SK-N-SH treated with all-trans-retinoic acid at 6 μM for 48 hours (cell line): ENCODE results near the gene ARFGEF3.

Experiments used
- ATAC-seq: fragments of 200-7000 bp; cut with Tn5 transposase; 3 replicates; pipeline ENCODE4 v1.9.1; 2020; ENCODE audit warnings: mild to moderate bottlenecking, moderate library complexity
- BACH2 ChIP-seq: fragments of 250-450 bp; sonication (Bioruptor Pico); IDR thresholded peaks from 2 replicates; pipeline ENCODE4 v1.9.0; 2021; ENCODE audit warnings: mild to moderate bottlenecking, borderline replicate concordance
- CSDC2 ChIP-seq: fragments of 250-450 bp; sonication (Bioruptor Pico); IDR thresholded peaks from 2 replicates; pipeline ENCODE4 v1.5.0; 2020; ENCODE audit warnings: mild to moderate bottlenecking, moderate library complexity
- ESRRG ChIP-seq: fragments of 250-450 bp; sonication (Bioruptor Pico); IDR thresholded peaks from 2 replicates; pipeline ENCODE4 v1.6.1; 2021; ENCODE audit warnings: mild to moderate bottlenecking
- GLIS3 ChIP-seq: fragments of 250-450 bp; sonication (Bioruptor Pico); IDR thresholded peaks from 2 replicates; pipeline ENCODE4 v1.5.0; 2020; ENCODE audit warnings: mild to moderate bottlenecking, moderate library complexity
- ISL1 ChIP-seq: fragments of 250-450 bp; sonication (Bioruptor Pico); IDR thresholded peaks from 2 replicates; pipeline ENCODE4 v2.1.2; 2022; ENCODE audit warnings: mild to moderate bottlenecking, moderate library complexity
- OSR1 ChIP-seq: fragments of 250-450 bp; sonication (Bioruptor Pico); IDR thresholded peaks from 2 replicates; pipeline ENCODE4 v1.8.0; 2022; ENCODE audit warnings: moderate library complexity, mild to moderate bottlenecking, inconsistent platforms
- PPARA ChIP-seq: fragments of 250-450 bp; sonication (Bioruptor Pico); IDR thresholded peaks from 2 replicates; pipeline ENCODE4 v1.5.0; 2020; ENCODE audit warnings: mild to moderate bottlenecking, borderline replicate concordance
- RARB ChIP-seq: fragments of 250-450 bp; sonication (Bioruptor Pico); IDR thresholded peaks from 2 replicates; pipeline ENCODE4 v1.8.0; 2021; ENCODE audit warnings: mild to moderate bottlenecking, moderate library complexity
- SNAI2 ChIP-seq: fragments of 250-450 bp; sonication (Bioruptor Pico); IDR thresholded peaks from 2 replicates; pipeline ENCODE4 v1.5.0; 2020; ENCODE audit warnings: mild to moderate bottlenecking, moderate library complexity
- TCF4 ChIP-seq: fragments of 250-450 bp; sonication (Bioruptor Pico); IDR thresholded peaks from 2 replicates; pipeline ENCODE4 v1.8.0; 2021; ENCODE audit warnings: mild to moderate bottlenecking, moderate library complexity, borderline replicate concordance
- TOX ChIP-seq: fragments of 250-450 bp; sonication (Bioruptor Pico); IDR thresholded peaks from 2 replicates; pipeline ENCODE4 v1.8.0; 2021; ENCODE audit warnings: mild to moderate bottlenecking, moderate library complexity, borderline replicate concordance
- ZC3H10 ChIP-seq: fragments of 250-450 bp; sonication (Bioruptor Pico); IDR thresholded peaks from 2 replicates; pipeline ENCODE4 v1.5.1; 2021; ENCODE audit warnings: mild to moderate bottlenecking, moderate library complexity
- ZFP3 ChIP-seq: fragments of 250-450 bp; sonication (Bioruptor Pico); IDR thresholded peaks from 2 replicates; pipeline ENCODE4 v1.5.0; 2020; ENCODE audit warnings: mild to moderate bottlenecking, moderate library complexity
- ZFP30 ChIP-seq: fragments of 450-650 bp; formaldehyde crosslinking; IDR thresholded peaks from 2 replicates; pipeline ENCODE4 v1.5.0; 2022; ENCODE audit warnings: mild to moderate bottlenecking, moderate library complexity
- ZNF565 ChIP-seq: fragments of 450-650 bp; formaldehyde crosslinking; conservative IDR thresholded peaks from 2 replicates; pipeline ENCODE4 v1.5.0; 2020; ENCODE audit warnings: low read depth, mild to moderate bottlenecking, moderate library complexity
- ZNF8 ChIP-seq: fragments of 450-650 bp; formaldehyde crosslinking; IDR thresholded peaks from 2 replicates; pipeline ENCODE4 v1.5.0; 2020; ENCODE audit warnings: mild to moderate bottlenecking, moderate library complexity
- TF ChIP-seq, protein P1 (sequence below): fragments of 250-450 bp; sonication (Bioruptor Pico); IDR thresholded peaks from 2 replicates; pipeline ENCODE4 v1.5.0; 2020; ENCODE audit warnings: mild to moderate bottlenecking, moderate library complexity
- TF ChIP-seq, protein P2 (sequence below): fragments of 250-450 bp; sonication (Bioruptor Pico); IDR thresholded peaks from 2 replicates; pipeline ENCODE4 v1.5.1; 2020; ENCODE audit warnings: low read depth, mild to moderate bottlenecking, moderate library complexity
- TF ChIP-seq, protein P3 (sequence below): fragments of 250-450 bp; sonication (Bioruptor Pico); IDR thresholded peaks from 2 replicates; pipeline ENCODE4 v1.5.1; 2021; ENCODE audit warnings: mild to moderate bottlenecking, moderate library complexity
- TF ChIP-seq, protein P4 (sequence below): fragments of 250-450 bp; sonication (Bioruptor Pico); IDR thresholded peaks from 2 replicates; pipeline ENCODE4 v1.8.0; 2021; ENCODE audit warnings: low read depth, mild to moderate bottlenecking, moderate library complexity, borderline replicate concordance

The ARFGEF3 gene

DNA sequence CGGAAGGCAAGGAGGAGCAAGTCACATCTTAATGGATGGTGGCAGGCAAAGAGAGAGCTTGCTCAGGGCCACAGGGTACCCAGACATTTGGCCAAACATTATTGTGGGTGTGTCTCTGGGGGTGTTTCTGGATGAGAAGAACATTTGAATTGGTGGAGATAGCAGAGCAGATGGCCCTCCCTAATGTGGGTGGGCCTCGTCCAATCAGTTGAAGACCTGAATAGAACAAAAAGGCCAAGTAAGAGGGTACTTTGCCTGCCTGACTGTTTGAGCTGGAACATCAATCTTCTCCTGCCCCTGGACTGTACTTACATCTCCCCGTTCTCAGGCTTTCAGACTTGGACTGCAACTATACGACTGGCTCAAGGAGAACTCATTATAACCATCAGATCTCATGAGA is 160.2 kb downstream of the ARFGEF3 start:
- ATAC-seq = no peak
- TF ChIP-seq OSR1 = no peak
- TF ChIP-seq ZNF565 (CRISPR knock-in tag) = no peak
- TF ChIP-seq TCF4 (CRISPR knock-in tag) = no peak
- no peak for TF ChIP-seq ESRRG
- TF ChIP-seq BACH2 (CRISPR knock-in tag) = no peak
- no peak for TF ChIP-seq ZNF8 (CRISPR knock-in tag)
- TF ChIP-seq TOX (CRISPR knock-in tag) = no peak
- no peak for TF ChIP-seq PPARA (CRISPR knock-in tag)
- no peak for TF ChIP-seq SNAI2 (CRISPR knock-in tag)
- TF ChIP-seq RARB (CRISPR knock-in tag) = no peak
- TF ChIP-seq ZFP30 (CRISPR knock-in tag) = no peak
- no peak for TF ChIP-seq ZC3H10 (CRISPR knock-in tag)
- TF ChIP-seq GLIS3 (CRISPR knock-in tag) = no peak
- TF ChIP-seq, protein P1, sequence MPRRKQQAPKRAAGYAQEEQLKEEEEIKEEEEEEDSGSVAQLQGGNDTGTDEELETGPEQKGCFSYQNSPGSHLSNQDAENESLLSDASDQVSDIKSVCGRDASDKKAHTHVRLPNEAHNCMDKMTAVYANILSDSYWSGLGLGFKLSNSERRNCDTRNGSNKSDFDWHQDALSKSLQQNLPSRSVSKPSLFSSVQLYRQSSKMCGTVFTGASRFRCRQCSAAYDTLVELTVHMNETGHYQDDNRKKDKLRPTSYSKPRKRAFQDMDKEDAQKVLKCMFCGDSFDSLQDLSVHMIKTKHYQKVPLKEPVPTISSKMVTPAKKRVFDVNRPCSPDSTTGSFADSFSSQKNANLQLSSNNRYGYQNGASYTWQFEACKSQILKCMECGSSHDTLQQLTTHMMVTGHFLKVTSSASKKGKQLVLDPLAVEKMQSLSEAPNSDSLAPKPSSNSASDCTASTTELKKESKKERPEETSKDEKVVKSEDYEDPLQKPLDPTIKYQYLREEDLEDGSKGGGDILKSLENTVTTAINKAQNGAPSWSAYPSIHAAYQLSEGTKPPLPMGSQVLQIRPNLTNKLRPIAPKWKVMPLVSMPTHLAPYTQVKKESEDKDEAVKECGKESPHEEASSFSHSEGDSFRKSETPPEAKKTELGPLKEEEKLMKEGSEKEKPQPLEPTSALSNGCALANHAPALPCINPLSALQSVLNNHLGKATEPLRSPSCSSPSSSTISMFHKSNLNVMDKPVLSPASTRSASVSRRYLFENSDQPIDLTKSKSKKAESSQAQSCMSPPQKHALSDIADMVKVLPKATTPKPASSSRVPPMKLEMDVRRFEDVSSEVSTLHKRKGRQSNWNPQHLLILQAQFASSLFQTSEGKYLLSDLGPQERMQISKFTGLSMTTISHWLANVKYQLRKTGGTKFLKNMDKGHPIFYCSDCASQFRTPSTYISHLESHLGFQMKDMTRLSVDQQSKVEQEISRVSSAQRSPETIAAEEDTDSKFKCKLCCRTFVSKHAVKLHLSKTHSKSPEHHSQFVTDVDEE (CRISPR knock-in tag) = no peak
- no peak for TF ChIP-seq ISL1 (CRISPR knock-in tag)
- TF ChIP-seq, protein P2, sequence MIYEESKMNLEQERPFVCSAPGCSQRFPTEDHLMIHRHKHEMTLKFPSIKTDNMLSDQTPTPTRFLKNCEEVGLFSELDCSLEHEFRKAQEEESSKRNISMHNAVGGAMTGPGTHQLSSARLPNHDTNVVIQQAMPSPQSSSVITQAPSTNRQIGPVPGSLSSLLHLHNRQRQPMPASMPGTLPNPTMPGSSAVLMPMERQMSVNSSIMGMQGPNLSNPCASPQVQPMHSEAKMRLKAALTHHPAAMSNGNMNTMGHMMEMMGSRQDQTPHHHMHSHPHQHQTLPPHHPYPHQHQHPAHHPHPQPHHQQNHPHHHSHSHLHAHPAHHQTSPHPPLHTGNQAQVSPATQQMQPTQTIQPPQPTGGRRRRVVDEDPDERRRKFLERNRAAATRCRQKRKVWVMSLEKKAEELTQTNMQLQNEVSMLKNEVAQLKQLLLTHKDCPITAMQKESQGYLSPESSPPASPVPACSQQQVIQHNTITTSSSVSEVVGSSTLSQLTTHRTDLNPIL = no peak
- TF ChIP-seq, protein P3, sequence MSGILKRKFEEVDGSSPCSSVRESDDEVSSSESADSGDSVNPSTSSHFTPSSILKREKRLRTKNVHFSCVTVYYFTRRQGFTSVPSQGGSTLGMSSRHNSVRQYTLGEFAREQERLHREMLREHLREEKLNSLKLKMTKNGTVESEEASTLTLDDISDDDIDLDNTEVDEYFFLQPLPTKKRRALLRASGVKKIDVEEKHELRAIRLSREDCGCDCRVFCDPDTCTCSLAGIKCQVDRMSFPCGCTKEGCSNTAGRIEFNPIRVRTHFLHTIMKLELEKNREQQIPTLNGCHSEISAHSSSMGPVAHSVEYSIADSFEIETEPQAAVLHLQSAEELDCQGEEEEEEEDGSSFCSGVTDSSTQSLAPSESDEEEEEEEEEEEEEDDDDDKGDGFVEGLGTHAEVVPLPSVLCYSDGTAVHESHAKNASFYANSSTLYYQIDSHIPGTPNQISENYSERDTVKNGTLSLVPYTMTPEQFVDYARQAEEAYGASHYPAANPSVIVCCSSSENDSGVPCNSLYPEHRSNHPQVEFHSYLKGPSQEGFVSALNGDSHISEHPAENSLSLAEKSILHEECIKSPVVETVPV (CRISPR knock-in tag) = no peak
- no peak for TF ChIP-seq ZFP3 (CRISPR knock-in tag)
- TF ChIP-seq, protein P4, sequence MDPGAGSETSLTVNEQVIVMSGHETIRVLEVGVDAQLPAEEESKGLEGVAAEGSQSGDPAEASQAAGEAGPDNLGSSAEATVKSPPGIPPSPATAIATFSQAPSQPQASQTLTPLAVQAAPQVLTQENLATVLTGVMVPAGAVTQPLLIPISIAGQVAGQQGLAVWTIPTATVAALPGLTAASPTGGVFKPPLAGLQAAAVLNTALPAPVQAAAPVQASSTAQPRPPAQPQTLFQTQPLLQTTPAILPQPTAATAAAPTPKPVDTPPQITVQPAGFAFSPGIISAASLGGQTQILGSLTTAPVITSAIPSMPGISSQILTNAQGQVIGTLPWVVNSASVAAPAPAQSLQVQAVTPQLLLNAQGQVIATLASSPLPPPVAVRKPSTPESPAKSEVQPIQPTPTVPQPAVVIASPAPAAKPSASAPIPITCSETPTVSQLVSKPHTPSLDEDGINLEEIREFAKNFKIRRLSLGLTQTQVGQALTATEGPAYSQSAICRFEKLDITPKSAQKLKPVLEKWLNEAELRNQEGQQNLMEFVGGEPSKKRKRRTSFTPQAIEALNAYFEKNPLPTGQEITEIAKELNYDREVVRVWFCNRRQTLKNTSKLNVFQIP (CRISPR knock-in tag) = no peak

DNA sequence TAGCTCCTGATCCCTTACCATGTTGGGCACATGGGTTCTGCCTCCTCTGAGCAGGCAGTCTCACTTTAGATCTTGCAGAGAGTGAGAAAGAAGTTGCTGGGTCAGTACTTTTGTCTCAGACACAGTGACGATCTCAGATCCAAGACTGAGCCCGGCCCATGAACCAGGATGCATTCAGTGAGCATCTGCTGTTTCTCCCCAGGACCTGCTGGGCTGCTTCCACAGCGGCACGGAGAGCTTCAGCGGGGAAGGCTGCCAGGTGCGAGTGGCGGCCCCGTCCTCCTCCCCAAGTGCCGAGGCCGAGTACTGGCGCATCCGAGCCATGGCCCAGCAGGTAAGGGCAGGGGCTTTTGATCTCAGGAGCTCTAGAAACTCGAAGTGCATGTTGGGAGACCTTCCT is 162.1 kb downstream of the ARFGEF3 start:
- no peak for TF ChIP-seq CSDC2 (CRISPR knock-in tag)
- no peak for TF ChIP-seq PPARA (CRISPR knock-in tag)
- no peak for TF ChIP-seq GLIS3 (CRISPR knock-in tag)
- no peak for TF ChIP-seq TOX (CRISPR knock-in tag)
- TF ChIP-seq, protein P3 (CRISPR knock-in tag) = no peak
- TF ChIP-seq RARB (CRISPR knock-in tag) = no peak
- TF ChIP-seq ZNF565 (CRISPR knock-in tag) = no peak
- TF ChIP-seq, all 23 proteins: peak for 0

DNA sequence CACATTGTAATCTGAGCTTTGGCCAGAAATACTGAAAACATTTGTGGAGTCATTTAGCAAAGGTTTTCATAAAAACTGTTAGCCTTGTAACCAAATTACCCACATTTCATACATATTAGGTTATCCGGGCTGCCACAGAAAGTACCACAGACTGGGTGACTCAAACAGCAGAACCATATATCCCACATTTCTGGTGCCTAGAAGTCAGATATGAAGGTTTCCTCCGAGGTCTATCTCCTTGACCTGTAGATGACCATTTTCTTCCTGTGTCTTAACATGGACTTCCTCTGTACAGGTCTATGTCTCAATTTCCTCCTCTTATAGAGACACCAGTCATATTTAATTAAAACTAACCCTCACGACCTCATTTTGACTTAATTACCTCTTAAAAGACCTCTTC is 166.5 kb downstream of the ARFGEF3 start:
- ATAC-seq = no peak
- TF ChIP-seq ZNF565 (CRISPR knock-in tag) = no peak
- no peak for TF ChIP-seq TOX (CRISPR knock-in tag)
- no peak for TF ChIP-seq PPARA (CRISPR knock-in tag)
- TF ChIP-seq, protein P3 (CRISPR knock-in tag) = no peak
- TF ChIP-seq, protein P2 = no peak
- TF ChIP-seq, protein P4 (CRISPR knock-in tag) = no peak
- no peak for TF ChIP-seq BACH2 (CRISPR knock-in tag)
- no peak for TF ChIP-seq GLIS3 (CRISPR knock-in tag)
- no peak for TF ChIP-seq ISL1 (CRISPR knock-in tag)
- no peak for TF ChIP-seq ZFP3 (CRISPR knock-in tag)
- no peak for TF ChIP-seq ESRRG
- TF ChIP-seq ZFP30 (CRISPR knock-in tag) = no peak

More for the DNA sequence above, 162.1 kb downstream of the ARFGEF3 start:
- no peak for ATAC-seq
